Esophagus muscularis mucosa (tissue), 4 donors: ENCODE measurements around the gene INPP4B. TPM values are rescaled to one million over a fixed set of nuclear protein-coding genes. Genes with fewer than 3 reads are reported as not detected.

Experiments
- DNase-seq: peaks from one replicate; pipeline ENCODE4 v3.0.0-alpha.2; 2017; ENCODE audit errors: extremely low spot score
- H3K27ac ChIP-seq, 4 donors: fragments of 200-600 bp; sonication (generic); replicated peaks in 1 of 4; 1 replicate in 3 of 4; 2 replicates in 1 of 4; pipeline ENCODE4 v1.5.1; 2016 to 2019; ENCODE audit warnings: mild to moderate bottlenecking in 1 of 4
- H3K27me3 ChIP-seq, 4 donors: fragments of 200-600 bp; sonication (generic); one replicate each; pipeline versions ENCODE4 v1.5.1 to v1.6.0; 2016 to 2019
- H3K36me3 ChIP-seq, 4 donors: fragments of 200-600 bp; sonication (generic); one replicate each; pipeline ENCODE4 v1.5.1; 2016 to 2019
- H3K4me1 ChIP-seq, 4 donors: fragments of 200-600 bp; sonication (generic); one replicate each; pipeline ENCODE4 v1.5.1; 2016 to 2019
- H3K4me3 ChIP-seq, 4 donors: fragments of 200-600 bp; sonication (generic); 1 replicate in 2 of 4; 2 replicates in 2 of 4; pipeline ENCODE4 v1.5.1; 2016 to 2019; ENCODE audit warnings: mild to moderate bottlenecking in 4 of 4, moderate library complexity in 1 of 4
- H3K9me3 ChIP-seq, 4 donors: fragments of 200-600 bp; sonication (generic); 1 replicate in 3 of 4; 2 replicates in 1 of 4; pipeline ENCODE4 v1.5.1; 2016 to 2019
- EP300 ChIP-seq: sonication (generic); formaldehyde crosslinking; IDR thresholded peaks from one replicate; pipeline ENCODE4 v1.6.1; 2017; ENCODE audit warnings: antibody characterized with exemption
- POLR2A ChIP-seq: fragments of 450-650 bp; IDR thresholded peaks from one replicate; pipeline ENCODE4 v1.6.1; 2017; ENCODE audit warnings: antibody characterized with exemption, moderate library complexity, mild to moderate bottlenecking, low read depth
- POLR2AphosphoS5 ChIP-seq, 2 donors: sonication (generic); formaldehyde crosslinking; IDR thresholded peaks; one replicate each; pipeline ENCODE4 v1.6.1; 2017; ENCODE audit warnings: antibody characterized with exemption in 2 of 2
- WGBS: methylation state at CpG from one replicate; pipeline ENCODE4 v1.1.5; 2018; 5-methylcytosine and 5-hydroxymethylcytosine counted together
- intact Hi-C: fragments of 100-400 bp; cut with DNase I; formaldehyde crosslinking; loops from one replicate; pipeline ENCODE4 v1.15.1; 2023
- total RNA-seq, 4 donors: library from RNA; depleted of rRNA; stranded (reverse); fragments of >200 nt; gene quantifications; one replicate each; pipeline versions ENCODE4 v1.1.0 to v1.2.1, GENCODE V29; 2016
- TF ChIP-seq, protein P1 (sequence below), 3 experiments: fragments of 200-600 bp in 2 of 3; fragments of 450-650 bp in 1 of 3; sonication (generic) in 2 of 3; IDR thresholded peaks; one replicate each; pipeline ENCODE4 v1.5.1; 2017 to 2019; ENCODE audit warnings: antibody characterized with exemption in 3 of 3, mild to moderate bottlenecking in 2 of 3, moderate library complexity in 1 of 3

INPP4B gene
- total RNA-seq, 4 donors from 2014 or later: 12.7 to 23.4 (median 15.9) TPM

- H3K36me3 ChIP-seq: no peaks in the 10 kb centered on the region
- no peak overlapping the region for H3K27ac ChIP-seq
- no peaks in the 10 kb centered on the region for H3K27me3 ChIP-seq
- no peak for DNase-seq
- H3K4me3 ChIP-seq: no peak overlapping the region
- TF ChIP-seq POLR2AphosphoS5 (IDR thresholded peaks at IDR 0.05): no peak
- TF ChIP-seq POLR2A: no peak
- TF ChIP-seq EP300: no peak
- TF ChIP-seq, protein P1, sequence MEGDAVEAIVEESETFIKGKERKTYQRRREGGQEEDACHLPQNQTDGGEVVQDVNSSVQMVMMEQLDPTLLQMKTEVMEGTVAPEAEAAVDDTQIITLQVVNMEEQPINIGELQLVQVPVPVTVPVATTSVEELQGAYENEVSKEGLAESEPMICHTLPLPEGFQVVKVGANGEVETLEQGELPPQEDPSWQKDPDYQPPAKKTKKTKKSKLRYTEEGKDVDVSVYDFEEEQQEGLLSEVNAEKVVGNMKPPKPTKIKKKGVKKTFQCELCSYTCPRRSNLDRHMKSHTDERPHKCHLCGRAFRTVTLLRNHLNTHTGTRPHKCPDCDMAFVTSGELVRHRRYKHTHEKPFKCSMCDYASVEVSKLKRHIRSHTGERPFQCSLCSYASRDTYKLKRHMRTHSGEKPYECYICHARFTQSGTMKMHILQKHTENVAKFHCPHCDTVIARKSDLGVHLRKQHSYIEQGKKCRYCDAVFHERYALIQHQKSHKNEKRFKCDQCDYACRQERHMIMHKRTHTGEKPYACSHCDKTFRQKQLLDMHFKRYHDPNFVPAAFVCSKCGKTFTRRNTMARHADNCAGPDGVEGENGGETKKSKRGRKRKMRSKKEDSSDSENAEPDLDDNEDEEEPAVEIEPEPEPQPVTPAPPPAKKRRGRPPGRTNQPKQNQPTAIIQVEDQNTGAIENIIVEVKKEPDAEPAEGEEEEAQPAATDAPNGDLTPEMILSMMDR (IDR thresholded peaks at IDR 0.05): no peak
- H3K9me3 ChIP-seq: no peaks in the 10 kb centered on the region
- WGBS: 96% methylated on average over 2 of the region's 2 CpGs
- no peaks in the 10 kb centered on the region for H3K4me1 ChIP-seq
- intact Hi-C loops: no loop called here
Measured at GRCh38 chr4:142021761-142022160, 824.3 kb downstream of the INPP4B start.

DNA sequence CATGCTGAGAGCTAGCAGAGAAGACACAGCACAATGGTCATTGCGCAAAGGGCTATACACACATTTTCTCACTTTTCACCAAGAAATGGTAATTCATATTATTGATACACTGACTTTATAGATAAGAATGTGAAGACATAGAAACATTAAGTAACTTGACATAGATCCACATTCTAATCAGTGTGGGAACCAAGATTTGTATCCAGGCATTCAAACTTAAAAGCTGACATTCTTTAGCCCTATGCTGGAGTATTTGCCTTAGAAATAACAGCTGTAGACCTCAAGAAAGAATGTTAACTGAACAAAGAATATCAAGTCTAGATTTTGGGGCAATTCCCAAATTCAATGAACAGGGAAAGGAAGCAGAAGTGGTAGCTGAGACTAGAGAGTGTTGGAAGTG is 824.9 kb downstream of the INPP4B start:
- Histone ChIP-seq H3K4me1 (no peaks in the 10 kb centered on the region), H3K9me3 (no peaks in the 10 kb centered on the region), H3K36me3 (no peaks in the 10 kb centered on the region), H3K27ac (no peak overlapping the region), H3K4me3 (no peak overlapping the region), H3K27me3 (no peaks in the 10 kb centered on the region)
- WGBS: 100% methylated on average over 1 of the region's 1 CpG
- intact Hi-C loops: no loop called here
- TF ChIP-seq EP300 (no peak), POLR2A (no peak), POLR2AphosphoS5 (IDR thresholded peaks at IDR 0.05) (no peak)
- TF ChIP-seq, protein P1 (IDR thresholded peaks at IDR 0.05): no peak
- DNase-seq: no peak

- no peak overlapping the region for H3K4me3 ChIP-seq
- H3K4me1 ChIP-seq: no peaks in the 10 kb centered on the region
- no peak for DNase-seq
- no peaks in the 10 kb centered on the region for H3K27me3 ChIP-seq
- H3K27ac ChIP-seq: no peak overlapping the region
- TF ChIP-seq POLR2A: no peak
- TF ChIP-seq, protein P1 (IDR thresholded peaks at IDR 0.05): no peak
- no peaks in the 10 kb centered on the region for H3K9me3 ChIP-seq
- no peaks in the 10 kb centered on the region for H3K36me3 ChIP-seq
- intact Hi-C loops: no loop called here
Measured at GRCh38 chr4:142016031-142016430, 830.1 kb downstream of the INPP4B start.

DNA sequence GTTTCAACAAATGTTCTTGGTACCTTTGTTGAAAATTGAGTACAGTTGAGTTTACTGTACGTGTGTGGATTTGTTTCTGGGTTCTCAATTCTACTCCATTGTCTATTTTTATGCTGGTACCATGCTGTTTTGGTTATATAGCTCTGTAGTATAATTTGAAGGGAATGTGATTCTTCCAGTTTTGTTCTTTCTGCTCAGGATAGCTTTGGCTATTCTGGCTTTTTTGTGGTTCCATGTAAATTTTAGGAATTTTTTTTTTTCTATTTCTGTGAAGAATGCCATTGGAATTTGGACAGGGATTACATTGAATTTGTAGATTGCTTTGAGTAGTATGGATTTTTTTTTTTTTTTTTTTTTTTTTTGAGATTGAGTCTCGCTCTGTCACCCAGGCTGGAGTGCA is 836.4 kb downstream of the INPP4B start:
- no peak overlapping the region for H3K27ac ChIP-seq
- no peaks in the 10 kb centered on the region for H3K4me1 ChIP-seq
- TF ChIP-seq EP300: no peak
- TF ChIP-seq, protein P1 (IDR thresholded peaks at IDR 0.05): no peak
- TF ChIP-seq POLR2AphosphoS5 (IDR thresholded peaks at IDR 0.05): no peak
- TF ChIP-seq POLR2A: no peak
- H3K9me3 ChIP-seq: peaks cover 0 to 12% (median 0%) of the 10 kb centered on the region in 4 donors
- no peak overlapping the region for H3K4me3 ChIP-seq
- H3K36me3 ChIP-seq: no peaks in the 10 kb centered on the region
- whole genome bisulfite sequencing: 81% methylated on average over 2 of the region's 2 CpGs
- DNase-seq: no peak
- intact Hi-C loops: no loop called here
- no peaks in the 10 kb centered on the region for H3K27me3 ChIP-seq

DNA sequence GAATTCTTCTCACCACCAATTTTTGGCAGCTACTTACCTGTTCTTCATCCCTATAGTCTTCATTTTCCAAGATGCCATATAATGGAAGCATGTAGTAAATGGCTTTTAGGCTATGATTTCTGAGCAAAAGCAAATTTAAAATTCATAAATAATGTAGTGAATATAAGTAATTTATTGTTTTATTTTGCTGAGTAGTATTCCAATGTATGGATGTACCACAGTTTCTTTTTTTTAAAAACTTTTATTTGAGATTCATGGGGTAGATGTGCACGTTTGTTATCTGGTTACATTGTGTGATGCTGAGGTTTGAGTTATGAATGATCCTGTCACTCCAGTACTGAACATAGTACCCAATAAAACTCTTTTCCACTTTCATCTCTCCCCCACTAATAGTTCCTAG is 840.6 kb downstream of the INPP4B start:
- no peaks in the 10 kb centered on the region for H3K27me3 ChIP-seq
- no peaks in the 10 kb centered on the region for H3K36me3 ChIP-seq
- no peak for DNase-seq
- no peak for TF ChIP-seq EP300
- no peak for TF ChIP-seq POLR2AphosphoS5 (IDR thresholded peaks at IDR 0.05)
- TF ChIP-seq, protein P1 (IDR thresholded peaks at IDR 0.05): no peak
- no peak for TF ChIP-seq POLR2A
- WGBS: 77% methylated on average over 1 of the region's 1 CpG
- H3K9me3 ChIP-seq: peaks cover 0 to 12% (median 0%) of the 10 kb centered on the region in 4 donors
- H3K4me3 ChIP-seq: no peak overlapping the region
- H3K4me1 ChIP-seq: no peaks in the 10 kb centered on the region
- intact Hi-C loops: no loop called here
- H3K27ac ChIP-seq: no peak overlapping the region
